Dedifferentiated amniotic fluid mesenchymal stem cell (primary cell): ENCODE measurements around the gene ASAP3.
"Not testable (repeated sequence)": the region's sequence is repeated elsewhere in the genome, so short reads cannot be mapped to it uniquely, and the experiment has no call there.

Source experiments
- DNase-seq: peaks from one replicate; pipeline ENCODE4 v3.0.0-alpha.2; 2016; ENCODE audit errors: extremely low spot score

ASAP3 gene

GRCh38 chr1:23396380-23396779 lies 87.6 kb downstream of the ASAP3 start:
- no peak for DNase-seq

GRCh38 chr1:23395849-23396248 lies 88.1 kb downstream of the ASAP3 start:
- no peak for DNase-seq

- no peak for DNase-seq
These were observed 88.7 kb downstream of the ASAP3 start for GRCh38 chr1:23395154-23395724.

GRCh38 chr1:23394684-23395083 lies 89.3 kb downstream of the ASAP3 start:
- no peak for DNase-seq

- DNase-seq = no peak
These were observed 89.8 kb downstream of the ASAP3 start for GRCh38 chr1:23394181-23394580.

- DNase-seq = no peak
These were observed 90.3 kb downstream of the ASAP3 start for GRCh38 chr1:23393706-23394105.

GRCh38 chr1:23392125-23392855 lies 91.7 kb downstream of the ASAP3 start:
- no peak for DNase-seq

GRCh38 chr1:23389837-23390321 lies 94.1 kb downstream of the ASAP3 start:
- DNase-seq = no peak

- DNase-seq = no peak
These were observed 96.5 kb downstream of the ASAP3 start for GRCh38 chr1:23387494-23387893.

- no peak for DNase-seq
These were observed 98.8 kb downstream of the ASAP3 start for GRCh38 chr1:23385119-23385621.

GRCh38 chr1:23384312-23385058 lies 99.5 kb downstream of the ASAP3 start:
- no peak for DNase-seq

- DNase-seq = no peak
These were observed 100.2 kb downstream of the ASAP3 start for GRCh38 chr1:23383577-23384311.

- DNase-seq = no peak
These were observed 102.6 kb downstream of the ASAP3 start for GRCh38 chr1:23381233-23381885.

GRCh38 chr1:23380719-23381118 lies 103.3 kb downstream of the ASAP3 start:
- no peak for DNase-seq

- not testable (repeated sequence) for DNase-seq
These were observed 103.7 kb downstream of the ASAP3 start for GRCh38 chr1:23380236-23380635.
